Renal pelvis (tissue), 4 donors: Measurements from ENCODE around the gene SEMA4D. TPM values are rescaled to one million over a fixed set of nuclear protein-coding genes. Genes with fewer than 3 reads are reported as not detected.

Source experiments
- DNase-seq: peaks from one replicate; pipeline ENCODE4 v3.0.0-alpha.2; 2013
- polyA plus RNA-seq, 3 donors: library from polyadenylated mRNA; unstranded; fragments of 120-200 nt; gene quantifications; one replicate each; pipeline ENCODE4 v1.2.1, GENCODE V29; 2013; ENCODE audit not compliant: insufficient read length in 3 of 3

The SEMA4D gene
- polyA plus RNA-seq, 3 donors = 48.5 to 67.5 (median 64.1) TPM

DNA sequence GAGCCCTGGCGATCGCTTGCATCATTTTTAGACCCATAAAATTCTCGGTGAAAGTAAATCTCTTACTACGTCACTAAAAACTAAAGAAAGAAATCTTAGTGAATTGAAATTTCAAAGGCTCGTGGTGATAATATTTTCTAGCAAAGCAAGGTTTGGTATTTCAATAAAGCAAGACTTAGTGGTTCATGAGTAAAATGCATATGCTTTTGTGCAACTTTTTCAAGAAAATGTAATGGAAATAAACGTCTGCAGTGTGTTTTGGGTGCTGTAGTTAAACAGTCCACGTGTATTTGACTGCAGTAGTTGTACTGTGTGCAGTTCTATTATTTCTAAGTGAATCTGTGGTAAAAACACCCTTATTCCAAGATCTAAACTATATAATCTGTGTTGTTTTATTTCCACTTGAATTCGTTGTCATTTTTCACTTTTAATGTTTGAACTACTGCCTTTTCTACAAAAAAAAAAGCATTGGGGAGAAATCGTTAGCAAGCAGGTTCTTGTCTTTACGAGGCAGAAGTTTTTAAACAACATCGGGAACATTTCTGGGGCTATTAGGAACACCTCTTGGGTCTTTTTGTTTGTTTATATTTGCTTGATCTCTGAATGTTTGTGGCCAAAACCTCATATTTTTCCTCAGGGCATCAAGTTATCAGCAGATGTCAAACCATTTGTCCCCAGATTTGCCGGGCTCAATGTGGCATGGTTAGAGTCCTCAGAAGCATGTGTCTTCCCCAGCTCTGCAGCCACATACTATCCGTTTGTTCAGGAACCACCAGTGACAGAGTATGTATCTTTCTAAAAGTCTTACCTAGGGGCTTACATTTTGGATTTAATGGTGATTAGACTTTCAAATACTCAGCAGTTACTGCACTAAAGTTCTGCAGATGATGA is 178.7 kb downstream of the SEMA4D start:
- no peak for DNase-seq

DNA sequence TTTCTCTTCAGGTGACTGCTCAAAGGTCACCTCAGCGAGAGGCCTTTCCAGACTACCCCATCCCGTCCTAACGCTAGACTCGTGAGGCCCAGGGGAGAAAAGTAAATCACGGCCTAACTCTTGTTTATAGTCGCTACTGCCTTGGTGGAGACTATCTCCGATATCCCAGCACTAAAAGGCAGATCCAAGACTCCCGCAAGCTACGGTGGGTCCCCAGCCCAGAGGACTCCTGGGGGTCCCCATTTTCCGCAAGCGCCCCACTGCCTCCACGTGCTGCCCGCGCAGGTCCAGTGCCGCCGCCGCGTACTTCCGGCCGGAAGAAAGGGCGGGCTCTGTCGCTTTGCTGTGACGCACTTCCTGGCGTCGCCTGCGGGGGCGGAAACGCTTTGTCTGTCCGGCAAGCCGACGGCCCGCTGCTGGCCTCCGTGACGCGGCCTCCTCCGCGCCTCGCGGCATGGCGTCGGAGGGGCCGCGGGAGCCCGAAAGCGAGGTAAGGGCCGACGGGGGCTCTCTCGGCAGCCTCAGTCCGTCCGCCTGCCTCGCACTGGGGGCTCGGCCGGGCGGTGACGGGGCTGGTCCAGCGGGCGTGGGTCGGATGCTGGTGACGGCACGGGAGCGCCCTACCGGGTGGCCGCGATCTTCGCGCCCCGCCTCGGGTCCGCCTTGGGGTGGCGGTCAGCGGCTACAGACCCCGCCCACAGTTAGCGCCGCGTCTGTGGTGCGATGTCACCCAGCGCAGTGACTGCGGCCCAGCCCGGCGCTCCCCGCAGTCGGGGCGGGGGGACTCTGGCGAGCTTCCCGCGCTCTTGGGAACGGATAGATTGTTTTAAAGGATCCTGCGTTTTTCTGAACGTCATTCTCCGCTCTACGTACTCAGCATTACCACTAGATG is 179.5 kb downstream of the SEMA4D start, which contains the start of gene SECISBP2:
Gene SECISBP2 (plus strand): TSS at position 378 of the 892 bp plus-strand sequence. CDS start 77 bp downstream, at position 455.
- DNase-seq = peak; percentile 96

DNA sequence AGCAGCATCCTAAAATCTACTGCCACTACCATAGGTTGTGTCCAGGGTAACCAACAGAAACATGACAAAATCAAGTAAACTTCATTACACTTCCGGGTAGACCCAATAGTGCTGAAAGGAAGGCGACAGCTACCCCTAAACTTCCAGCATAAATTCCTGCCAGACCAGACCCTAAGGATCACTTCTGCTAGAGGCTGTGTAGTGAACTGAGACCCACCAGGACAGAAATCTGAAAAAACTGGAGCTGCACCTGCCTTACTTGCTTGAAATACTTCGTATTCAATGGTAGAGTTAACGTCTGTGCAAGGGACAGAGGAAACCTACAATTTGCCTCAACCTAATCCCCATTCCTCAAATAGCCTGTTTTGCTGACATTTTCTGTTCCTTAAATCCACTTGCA is 180.6 kb downstream of the SEMA4D start:
- no peak for DNase-seq

DNA sequence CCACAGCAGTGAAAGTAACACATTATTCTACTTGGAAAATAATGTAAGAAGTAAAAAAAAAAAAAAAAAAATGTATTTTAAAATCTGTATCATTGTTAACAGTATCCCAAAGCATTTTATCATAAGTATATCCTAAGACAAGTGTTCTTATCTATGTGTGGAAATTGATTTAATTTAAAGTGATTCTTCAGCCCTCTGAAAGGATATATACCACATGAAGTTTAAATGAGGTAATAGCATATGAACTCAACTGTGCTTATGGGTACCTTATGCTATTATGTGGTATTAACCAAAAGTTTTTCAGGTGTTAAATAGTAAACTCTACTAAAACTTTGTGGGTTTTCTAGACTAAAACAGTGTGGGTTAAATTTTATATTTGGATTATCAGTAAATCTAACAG is 182.4 kb downstream of the SEMA4D start:
- DNase-seq = no peak

DNA sequence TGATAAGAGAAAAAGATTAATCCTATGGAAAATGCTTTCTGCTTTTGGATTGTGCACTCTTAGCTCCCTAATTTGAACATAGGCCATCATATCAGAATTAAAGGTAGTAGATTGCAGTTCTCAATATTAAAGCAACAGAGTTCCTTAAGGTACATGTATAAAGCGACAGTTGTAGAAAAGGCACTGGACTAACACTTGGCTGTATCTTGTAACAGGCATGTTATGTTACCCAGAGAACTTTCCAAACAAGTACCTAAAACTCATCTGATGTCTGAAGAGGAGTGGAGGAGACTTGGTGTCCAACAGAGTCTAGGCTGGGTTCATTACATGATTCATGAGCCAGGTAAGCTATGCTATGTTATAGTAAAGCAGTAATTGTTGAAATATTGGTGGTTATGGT is 183.0 kb downstream of the SEMA4D start:
- no peak for DNase-seq

DNA sequence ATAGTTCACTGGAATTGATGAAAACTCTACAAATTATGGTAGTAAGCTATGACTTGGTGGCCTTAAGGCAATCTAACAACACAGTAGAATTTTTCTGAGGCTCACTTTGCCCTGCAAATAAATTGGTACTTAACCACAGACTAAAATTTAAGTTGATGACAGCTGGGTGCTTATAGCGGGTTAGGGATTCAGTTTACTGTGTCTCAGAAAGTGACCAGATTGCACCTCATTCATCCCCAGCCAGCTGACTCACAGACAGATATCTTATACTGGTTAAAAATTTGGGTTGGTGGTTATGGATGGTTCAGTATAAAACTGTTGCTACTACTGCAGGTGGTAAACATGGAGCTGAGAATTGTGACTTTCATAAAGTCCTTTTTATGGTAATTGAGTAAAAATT is 184.1 kb downstream of the SEMA4D start:
- no peak for DNase-seq

DNA sequence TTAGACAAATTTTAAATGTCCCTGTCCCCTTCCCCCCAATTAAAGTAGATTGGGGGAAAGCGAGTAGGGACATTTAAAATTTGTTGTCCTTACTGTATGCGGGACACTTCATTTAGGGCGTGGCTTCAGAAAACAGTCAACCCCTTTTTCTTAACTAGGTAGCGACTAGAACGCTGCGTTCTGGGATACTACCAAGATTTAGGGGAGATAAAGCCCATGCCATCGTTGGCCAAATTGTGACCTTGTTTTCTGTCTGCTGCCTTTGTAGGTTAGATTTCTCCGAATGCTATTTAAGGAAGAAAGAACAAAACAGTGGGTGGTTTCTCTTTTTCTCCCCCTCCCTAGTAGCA is 185.7 kb downstream of the SEMA4D start:
- no peak for DNase-seq

DNA sequence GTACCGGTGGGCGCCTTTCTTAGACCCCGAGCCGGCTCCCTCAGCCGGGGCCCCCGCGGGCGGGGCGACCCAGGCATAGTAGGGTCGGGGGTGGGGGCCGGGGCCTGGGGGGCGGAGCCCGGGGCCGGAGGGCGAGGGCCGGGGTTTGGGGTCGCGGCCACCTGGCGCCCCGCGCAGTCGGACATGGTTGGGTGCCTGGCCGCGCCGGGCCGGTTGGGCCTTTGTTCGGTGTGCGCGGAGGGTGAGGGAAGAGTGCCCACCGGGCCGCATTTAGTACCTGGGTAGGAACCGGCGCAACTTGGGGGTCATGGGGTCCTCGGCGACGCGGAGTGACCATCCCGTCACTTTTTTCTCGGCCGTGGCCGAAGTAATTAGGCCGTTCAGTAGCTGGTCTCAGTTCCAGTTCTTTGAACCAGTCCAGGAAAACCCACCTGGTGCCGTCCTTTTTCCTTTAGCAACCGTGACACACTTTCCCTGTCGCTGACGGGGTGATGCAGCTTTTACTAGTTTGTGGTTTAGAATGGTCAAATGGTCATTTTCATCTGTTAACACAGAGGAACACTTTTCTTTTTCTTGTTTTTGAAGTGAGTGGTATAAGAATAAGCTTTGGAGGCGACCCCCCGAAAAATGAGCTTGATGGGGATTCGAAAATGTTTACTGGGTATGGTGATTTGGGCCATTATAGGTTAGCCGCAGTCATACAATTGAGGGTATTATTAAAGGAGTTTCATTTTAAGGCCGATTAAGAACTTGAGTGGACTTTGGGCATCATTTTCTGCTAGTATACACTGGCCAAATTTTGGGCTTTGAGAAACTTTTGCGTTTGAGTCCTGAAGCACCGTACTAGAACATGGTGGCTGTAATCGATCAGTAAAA is 186.3 kb downstream of the SEMA4D start:
- DNase-seq = no peak

Other genes with a start within 250 kb of the SEMA4D start
- gene CKS2, start 186.9 kb downstream of the SEMA4D start, polyA plus RNA-seq = 100 to 1,000 TPM in 1 of 3 donors, 10 to 100 TPM in 2; 72.5 to 109 (median 84.6) TPM
- gene SECISBP2, start 179.6 kb downstream of the SEMA4D start, polyA plus RNA-seq = 100 to 1,000 TPM in 1 of 3 donors, 10 to 100 TPM in 2; 60.5 to 100 (median 97.3) TPM
- 1 to 10 TPM; 4.1 to 4.8 (median 4.3) TPM for gene GADD45G, start 106.9 kb upstream of the SEMA4D start, polyA plus RNA-seq